PFSK-1 (cell line): ENCODE data around the gene KRT26.

Experiments used
- FOXP2 ChIP-seq: optimal IDR thresholded peaks from 2 replicates; pipeline ENCODE3; 2011; ENCODE audit warnings: borderline replicate concordance, control low read depth, inconsistent platforms; ENCODE audit not compliant: insufficient read depth; ENCODE audit errors: extremely low read length, extremely low read depth
- POLR2AphosphoS5 ChIP-seq: IDR thresholded peaks from 2 replicates; pipeline ENCODE4 v1.6.1; 2012; ENCODE audit warnings: low read depth, mild to moderate bottlenecking, control low read depth, low read length, moderate library complexity
- REST ChIP-seq, 2 experiments: IDR thresholded peaks; 2 replicates each; pipeline versions ENCODE4 v1.6.1 to v1.8.0; 2011 to 2012; ENCODE audit warnings: low read depth in 2 of 2, low read length in 2 of 2, control low read depth in 1 of 2, inconsistent platforms in 1 of 2, mild to moderate bottlenecking in 1 of 2, moderate library complexity in 1 of 2; ENCODE audit not compliant: insufficient read depth in 1 of 2
- SIN3A ChIP-seq: IDR thresholded peaks from 2 replicates; pipeline ENCODE4 v1.6.1; 2012; ENCODE audit warnings: mild to moderate bottlenecking, low read length, moderate library complexity, borderline replicate concordance; ENCODE audit not compliant: insufficient read depth
- TAF1 ChIP-seq: IDR thresholded peaks from 2 replicates; pipeline ENCODE4 v1.6.1; 2012; ENCODE audit warnings: low read length, control low read depth, borderline replicate concordance; ENCODE audit not compliant: insufficient read depth

KRT26 gene

GRCh38 chr17:40818343-40818732 is 46.3 kb upstream of the KRT26 start:
- no peak for TF ChIP-seq TAF1
- TF ChIP-seq POLR2AphosphoS5: no peak

- no peak for TF ChIP-seq SIN3A
- TF ChIP-seq FOXP2: no peak
- TF ChIP-seq TAF1: no peak
- TF ChIP-seq POLR2AphosphoS5: no peak
- no peak for TF ChIP-seq REST (IDR thresholded peaks at IDR 0.05; ENCODE audit: insufficient read depth in 1 of 2, low read depth in 2 of 2, low read length in 2 of 2)
These were observed 45.2 kb upstream of the KRT26 start for GRCh38 chr17:40817103-40817682.

- TF ChIP-seq FOXP2 (no peak), POLR2AphosphoS5 (no peak), SIN3A (no peak), REST (IDR thresholded peaks at IDR 0.05; ENCODE audit: insufficient read depth in 1 of 2, low read depth in 2 of 2, low read length in 2 of 2) (no peak), TAF1 (no peak)
These were observed 44.6 kb upstream of the KRT26 start for GRCh38 chr17:40816569-40816968.

GRCh38 chr17:40815381-40815780 is 43.4 kb upstream of the KRT26 start:
- no peak for TF ChIP-seq REST (IDR thresholded peaks at IDR 0.05; ENCODE audit: insufficient read depth in 1 of 2, low read depth in 2 of 2, low read length in 2 of 2)
- no peak for TF ChIP-seq FOXP2
- no peak for TF ChIP-seq POLR2AphosphoS5
- TF ChIP-seq TAF1: no peak
- TF ChIP-seq SIN3A: no peak

GRCh38 chr17:40813804-40814203 is 41.8 kb upstream of the KRT26 start:
- TF ChIP-seq POLR2AphosphoS5: no peak
- TF ChIP-seq TAF1: no peak
- TF ChIP-seq SIN3A: no peak
- no peak for TF ChIP-seq FOXP2
- TF ChIP-seq REST (IDR thresholded peaks at IDR 0.05; ENCODE audit: insufficient read depth in 1 of 2, low read depth in 2 of 2, low read length in 2 of 2): no peak
